HepG2 (cell line): ENCODE measurements around the gene PTPN14. TPM values are rescaled to one million over a fixed set of nuclear protein-coding genes. Genes with fewer than 3 reads are reported as not detected.

Source experiments
- ATAC-seq: fragments of 200-7000 bp; cut with Tn5 transposase; 3 replicates; pipeline ENCODE4 v1.9.1; 2020; ENCODE audit warnings: mild to moderate bottlenecking, moderate library complexity
- BruUV-seq: library from RNA; stranded (reverse); fragments of 400-500 nt; replicated peaks from 2 replicates; lab custom pipeline; 2021; lab: Mats Ljungman, UMichigan
- CTCF ChIA-PET: fragments of 300-600 bp; formaldehyde crosslinking; extraction: SDS; loops from one replicate; lab custom pipeline; 2021; ENCODE audit warnings: low total read pairs, inconsistent platforms, low intra/inter-chr PET ratio; lab: Yijun Ruan, JAX
- POLR2A ChIA-PET: fragments of 350-600 bp; sonication (Branson Sonifier 250); formaldehyde crosslinking; loops from one replicate; lab custom pipeline; 2020; ENCODE audit warnings: antibody characterized with exemption, inconsistent platforms; lab: Yijun Ruan, JAX
- DNase-seq: peaks from one replicate; pipeline ENCODE4 v3.0.0-alpha.2; 2015; ENCODE audit warnings: low spot score
- FAIRE-seq: peaks from 3 replicates; lab custom pipeline; 2011; peaks lifted over from hg19 to GRCh38; lab: Jason Lieb, UNC
- H2AFZ ChIP-seq: one replicate; pipeline ENCODE4 v1.6.1; 2011; ENCODE audit warnings: low read length, inconsistent platforms
- H3K27ac ChIP-seq: fragments of 300-600 bp; 3 replicates; pipeline ENCODE4 v1.8.0; 2011; ENCODE audit warnings: mixed run types, mild to moderate bottlenecking, mixed read lengths, low read length, inconsistent platforms; ENCODE audit not compliant: insufficient read depth; ENCODE audit errors: extremely low read length
- H3K27me3 ChIP-seq, 2 experiments: fragments of 200-600 bp in 1 of 2; 2 replicates in 1 of 2; 3 replicates in 1 of 2; pipeline versions ENCODE4 v1.6.0 to v1.8.0; 2011; ENCODE audit warnings: low read length in 2 of 2, mild to moderate bottlenecking in 2 of 2, moderate library complexity in 2 of 2, inconsistent platforms in 1 of 2; ENCODE audit not compliant: insufficient read depth in 2 of 2, control insufficient read depth in 1 of 2
- H3K36me3 ChIP-seq, 2 experiments: fragments of 200-600 bp in 1 of 2; replicated peaks in 1 of 2; 2 replicates in 1 of 2; 3 replicates in 1 of 2; pipeline versions ENCODE4 v1.5.1 to v1.8.0; 2011; ENCODE audit warnings: low read length in 2 of 2, inconsistent platforms in 1 of 2; ENCODE audit not compliant: insufficient read depth in 2 of 2, control insufficient read depth in 1 of 2
- H3K4me1 ChIP-seq: 2 replicates; pipeline ENCODE4 v1.5.1; 2012; ENCODE audit warnings: low read length, inconsistent platforms; ENCODE audit not compliant: insufficient read depth
- H3K4me2 ChIP-seq: 2 replicates; pipeline ENCODE4 v1.6.0; 2011; ENCODE audit warnings: low read depth, low read length, inconsistent platforms
- H3K4me3 ChIP-seq, 3 experiments: fragments of 200-600 bp in 1 of 3; sonication (generic), shearing (Covaris generic) in 1 of 3; replicated peaks in 1 of 3; 2 replicates each; pipeline ENCODE4 v1.5.1; 2011 to 2016; ENCODE audit warnings: low read length in 3 of 3, inconsistent platforms in 2 of 3, low read depth in 2 of 3, mild to moderate bottlenecking in 2 of 3, control low read depth in 1 of 3, mixed read lengths in 1 of 3; ENCODE audit not compliant: insufficient read depth in 1 of 3
- H3K79me2 ChIP-seq: one replicate; pipeline ENCODE4 v1.6.1; 2011; ENCODE audit warnings: low read length, inconsistent platforms; ENCODE audit not compliant: insufficient read depth
- H3K9ac ChIP-seq: 2 replicates; pipeline ENCODE4 v1.6.0; 2011; ENCODE audit warnings: mild to moderate bottlenecking, low read depth, low read length, inconsistent platforms; ENCODE audit not compliant: insufficient read depth
- H3K9me3 ChIP-seq: 2 replicates; pipeline ENCODE4 v1.5.1; 2012; ENCODE audit warnings: mild to moderate bottlenecking, low read length
- H4K20me1 ChIP-seq: 2 replicates; pipeline ENCODE4 v1.6.0; 2011; ENCODE audit warnings: inconsistent platforms, mild to moderate bottlenecking, low read length, moderate library complexity; ENCODE audit not compliant: insufficient read depth
- GATAD2A ChIP-seq: IDR thresholded peaks from 2 replicates; pipeline ENCODE4 v1.6.1; 2016
- HNRNPUL1 ChIP-seq: fragments of 200-400 bp; formaldehyde crosslinking; IDR thresholded peaks from 2 replicates; pipeline ENCODE4 v1.6.1; 2017; ENCODE audit warnings: low read depth, mild to moderate bottlenecking, low read length, moderate library complexity
- MAFK ChIP-seq, 2 experiments: IDR thresholded peaks in 1 of 2; conservative IDR thresholded peaks in 1 of 2; 2 replicates each; pipeline ENCODE4 v1.6.1; 2011; ENCODE audit warnings: improper control_type of control experiment in 2 of 2, low read length in 2 of 2
- PRDM4 ChIP-seq: sonication (generic); formaldehyde crosslinking; IDR thresholded peaks from 2 replicates; pipeline ENCODE4 v1.9.0; 2021; ENCODE audit warnings: missing genetic modification reagents, borderline replicate concordance
- SIX4 ChIP-seq: sonication (generic); formaldehyde crosslinking; IDR thresholded peaks from 2 replicates; pipeline ENCODE4 v1.4.0; 2020; ENCODE audit warnings: missing genetic modification reagents
- SOX5 ChIP-seq: IDR thresholded peaks from 2 replicates; pipeline ENCODE4 v1.6.1; 2016; ENCODE audit warnings: borderline replicate concordance
- ZNF382 ChIP-seq: sonication (generic); formaldehyde crosslinking; IDR thresholded peaks from 2 replicates; pipeline ENCODE4 v1.5.0; 2020; ENCODE audit warnings: missing genetic modification reagents, mild to moderate bottlenecking, borderline replicate concordance
- ZNF678 ChIP-seq: sonication (generic); formaldehyde crosslinking; IDR thresholded peaks from 2 replicates; pipeline ENCODE4 v1.4.0; 2020; ENCODE audit warnings: mild to moderate bottlenecking, missing genetic modification reagents
- WGBS: methylation state at CpG from one replicate; pipeline ENCODE4 v1.1.6; 2017; ENCODE audit warnings: low lambda C conversion rate; 5-methylcytosine and 5-hydroxymethylcytosine counted together
- in situ Hi-C: cut with HindIII; loops from 2 replicates; pipeline ENCODE4 v1.10.0; 2017; ENCODE audit warnings: low pct_unique_long_range_greater_than_20kb; ENCODE audit not compliant: extremely low pct_ligation_motif_present
- intact Hi-C: fragments of 100-400 bp; cut with micrococcal nuclease; formaldehyde crosslinking; loops from one replicate; pipeline ENCODE4 v1.10.0; 2022; ENCODE audit not compliant: unreplicated experiment
- polyA plus RNA-seq, 8 experiments: library from polyadenylated mRNA; depleted of rRNA in 3 of 8; stranded (reverse) in 7 of 8; unstranded in 1 of 8; fragments of >200 nt; fragmentation: Illumina TruSeq in 4 of 8; extraction: Trizol in 4 of 8; gene quantifications; 2 replicates each; pipeline versions ENCODE4 v1.2.1 to v1.2.3, GENCODE V29; 2011 to 2016; ENCODE audit warnings: low read depth in 4 of 8, missing spikeins in 1 of 8, mixed read lengths in 1 of 8; ENCODE audit not compliant: insufficient read depth in 1 of 8
- total RNA-seq, 5 experiments: library from RNA; depleted of rRNA; stranded (reverse); fragments of >200 nt; fragmentation: Illumina TruSeq; extraction: Trizol; gene quantifications; 2 replicates each; pipeline ENCODE4 v1.2.3, GENCODE V29; 2016; ENCODE audit warnings: low read depth in 1 of 5
- TF ChIP-seq, protein P1 (sequence below): IDR thresholded peaks from 2 replicates; pipeline ENCODE4 v1.6.1; 2016; ENCODE audit warnings: low read depth, missing genetic modification reagents, missing compliant biosample characterization

PTPN14 gene
- total and polyA plus RNA-seq, 2 of the 13 experiments (the other 11 are each of a cell fraction or from before 2014, with no cell fraction given) = 3.9 to 4.7 TPM

- no peak for TF ChIP-seq ZNF382 (CRISPR knock-in tag)
- TF ChIP-seq ZNF678 (CRISPR knock-in tag) = no peak
- TF ChIP-seq SIX4 (CRISPR knock-in tag) = no peak
- TF ChIP-seq GATAD2A (CRISPR knock-in tag) = no peak
- TF ChIP-seq SOX5 (CRISPR knock-in tag) = no peak
Observed at GRCh38 chr1:214469290-214469689, 82.1 kb downstream of the PTPN14 start (continued).

DNA sequence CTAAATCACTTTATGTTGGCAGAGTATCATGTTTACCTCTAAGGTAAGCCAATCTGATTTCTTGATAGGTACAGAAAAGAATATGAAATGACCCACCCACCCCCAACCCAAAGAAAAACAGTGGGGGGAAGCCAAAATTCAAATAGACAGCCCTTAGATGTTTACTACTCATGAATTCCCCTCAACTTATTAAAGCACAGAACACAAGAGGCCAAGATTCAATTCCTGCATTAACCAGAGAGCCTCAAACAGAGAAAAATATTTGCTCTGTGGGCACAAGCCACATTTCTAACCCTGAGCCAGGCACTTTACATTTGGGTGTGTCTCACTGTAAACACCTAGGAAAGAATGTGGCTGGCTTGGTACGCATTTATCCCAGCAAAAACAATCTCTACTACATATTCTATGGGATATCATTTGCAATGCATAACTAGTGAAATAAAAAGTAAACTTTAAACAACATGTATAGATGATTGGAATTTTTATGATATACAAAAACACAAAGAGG lies 84.3 kb downstream of the PTPN14 start:
- Histone ChIP-seq H3K27ac (no peak overlapping the region), H3K9me3 (no peaks in the 10 kb centered on the region), H4K20me1 (no peaks in the 10 kb centered on the region), H3K4me3 (no peak overlapping the region), H3K79me2 (peaks cover 1% of the 10 kb centered on the region), H3K9ac (no peak overlapping the region), H3K36me3 (no peaks in the 10 kb centered on the region), H3K27me3 (no peaks in the 10 kb centered on the region), H3K4me1 (peaks cover 21% of the 10 kb centered on the region), H2AFZ (no peak overlapping the region), H3K4me2 (no peak overlapping the region)
- intact Hi-C loops (no loop called here), in situ Hi-C loops (no loop called here)
- WGBS = 100% methylated on average over 1 of the region's 1 CpG
- no TSS peak for BruUV-seq
- ATAC-seq (no peak), DNase-seq (no peak), FAIRE-seq (no peak)
- TF ChIP-seq, protein P1, sequence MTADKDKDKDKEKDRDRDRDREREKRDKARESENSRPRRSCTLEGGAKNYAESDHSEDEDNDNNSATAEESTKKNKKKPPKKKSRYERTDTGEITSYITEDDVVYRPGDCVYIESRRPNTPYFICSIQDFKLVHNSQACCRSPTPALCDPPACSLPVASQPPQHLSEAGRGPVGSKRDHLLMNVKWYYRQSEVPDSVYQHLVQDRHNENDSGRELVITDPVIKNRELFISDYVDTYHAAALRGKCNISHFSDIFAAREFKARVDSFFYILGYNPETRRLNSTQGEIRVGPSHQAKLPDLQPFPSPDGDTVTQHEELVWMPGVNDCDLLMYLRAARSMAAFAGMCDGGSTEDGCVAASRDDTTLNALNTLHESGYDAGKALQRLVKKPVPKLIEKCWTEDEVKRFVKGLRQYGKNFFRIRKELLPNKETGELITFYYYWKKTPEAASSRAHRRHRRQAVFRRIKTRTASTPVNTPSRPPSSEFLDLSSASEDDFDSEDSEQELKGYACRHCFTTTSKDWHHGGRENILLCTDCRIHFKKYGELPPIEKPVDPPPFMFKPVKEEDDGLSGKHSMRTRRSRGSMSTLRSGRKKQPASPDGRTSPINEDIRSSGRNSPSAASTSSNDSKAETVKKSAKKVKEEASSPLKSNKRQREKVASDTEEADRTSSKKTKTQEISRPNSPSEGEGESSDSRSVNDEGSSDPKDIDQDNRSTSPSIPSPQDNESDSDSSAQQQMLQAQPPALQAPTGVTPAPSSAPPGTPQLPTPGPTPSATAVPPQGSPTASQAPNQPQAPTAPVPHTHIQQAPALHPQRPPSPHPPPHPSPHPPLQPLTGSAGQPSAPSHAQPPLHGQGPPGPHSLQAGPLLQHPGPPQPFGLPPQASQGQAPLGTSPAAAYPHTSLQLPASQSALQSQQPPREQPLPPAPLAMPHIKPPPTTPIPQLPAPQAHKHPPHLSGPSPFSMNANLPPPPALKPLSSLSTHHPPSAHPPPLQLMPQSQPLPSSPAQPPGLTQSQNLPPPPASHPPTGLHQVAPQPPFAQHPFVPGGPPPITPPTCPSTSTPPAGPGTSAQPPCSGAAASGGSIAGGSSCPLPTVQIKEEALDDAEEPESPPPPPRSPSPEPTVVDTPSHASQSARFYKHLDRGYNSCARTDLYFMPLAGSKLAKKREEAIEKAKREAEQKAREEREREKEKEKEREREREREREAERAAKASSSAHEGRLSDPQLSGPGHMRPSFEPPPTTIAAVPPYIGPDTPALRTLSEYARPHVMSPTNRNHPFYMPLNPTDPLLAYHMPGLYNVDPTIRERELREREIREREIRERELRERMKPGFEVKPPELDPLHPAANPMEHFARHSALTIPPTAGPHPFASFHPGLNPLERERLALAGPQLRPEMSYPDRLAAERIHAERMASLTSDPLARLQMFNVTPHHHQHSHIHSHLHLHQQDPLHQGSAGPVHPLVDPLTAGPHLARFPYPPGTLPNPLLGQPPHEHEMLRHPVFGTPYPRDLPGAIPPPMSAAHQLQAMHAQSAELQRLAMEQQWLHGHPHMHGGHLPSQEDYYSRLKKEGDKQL (CRISPR knock-in tag) = no peak
- TF ChIP-seq HNRNPUL1 (no peak), PRDM4 (no peak), MAFK (conservative IDR thresholded peaks at IDR 0.05 in 1 of 2, IDR thresholded peaks at IDR 0.05 in 1 of 2; ENCODE audit: low read length in 2 of 2) (no peak)
- POLR2A ChIA-PET = no interaction called here
- CTCF ChIA-PET = no interaction called here
